Liver (tissue), 9 donors: ENCODE results near the gene HSPA12A. TPM values are rescaled to one million over a fixed set of nuclear protein-coding genes. Genes with fewer than 3 reads are reported as not detected.

Experiments used
- DNase-seq: peaks from one replicate; pipeline ENCODE4 v3.0.0-alpha.2; 2017; ENCODE audit warnings: low spot score
- H3K27ac ChIP-seq, 2 donors: one replicate each; pipeline ENCODE4 v1.7.0; 2013; ENCODE audit warnings: inconsistent platforms in 2 of 2, low read length in 2 of 2, control low read depth in 1 of 2, low read depth in 1 of 2, mild to moderate bottlenecking in 1 of 2
- H3K27me3 ChIP-seq, 4 donors: one replicate each; pipeline versions ENCODE4 v1.6.1 to v1.7.0; 2013; ENCODE audit warnings: low read length in 3 of 4, inconsistent platforms in 1 of 4, mild to moderate bottlenecking in 1 of 4, moderate library complexity in 1 of 4; ENCODE audit not compliant: control insufficient read depth in 4 of 4, insufficient read depth in 4 of 4
- H3K36me3 ChIP-seq, 4 donors: one replicate each; pipeline versions ENCODE4 v1.6.1 to v1.7.0; 2013; ENCODE audit warnings: low read length in 3 of 4, mild to moderate bottlenecking in 3 of 4, low read depth in 1 of 4, moderate library complexity in 1 of 4; ENCODE audit not compliant: control insufficient read depth in 4 of 4, insufficient read depth in 3 of 4
- H3K4me1 ChIP-seq, 4 donors: one replicate each; pipeline versions ENCODE4 v1.6.1 to v1.7.0; 2013; ENCODE audit warnings: low read length in 3 of 4, mild to moderate bottlenecking in 3 of 4, moderate library complexity in 1 of 4; ENCODE audit not compliant: control insufficient read depth in 4 of 4, insufficient read depth in 4 of 4
- H3K4me3 ChIP-seq, 3 donors: one replicate each; pipeline versions ENCODE4 v1.6.1 to v1.7.0; 2013; ENCODE audit warnings: low read length in 3 of 3, control low read depth in 1 of 3, low read depth in 1 of 3, mild to moderate bottlenecking in 1 of 3
- H3K9ac ChIP-seq, 2 donors: one replicate each; pipeline ENCODE4 v1.7.0; 2013; ENCODE audit warnings: low read length in 2 of 2, mild to moderate bottlenecking in 2 of 2, moderate library complexity in 2 of 2, control low read depth in 1 of 2, low read depth in 1 of 2
- H3K9me3 ChIP-seq, 4 donors: one replicate each; pipeline versions ENCODE4 v1.6.1 to v1.7.0; 2013; ENCODE audit warnings: low read length in 3 of 4; ENCODE audit not compliant: control insufficient read depth in 4 of 4
- EGR1 ChIP-seq, 2 donors: IDR thresholded peaks; 2 replicates each; pipeline ENCODE4 v1.6.1; 2016 to 2018; ENCODE audit warnings: antibody characterized with exemption in 2 of 2, low read depth in 2 of 2
- FOXA2 ChIP-seq: IDR thresholded peaks from 2 replicates; pipeline ENCODE4 v1.6.1; 2016; ENCODE audit warnings: antibody characterized with exemption
- GABPA ChIP-seq, 2 donors: IDR thresholded peaks in 1 of 2; conservative IDR thresholded peaks in 1 of 2; 2 replicates each; pipeline ENCODE4 v1.6.1; 2016; ENCODE audit warnings: antibody characterized with exemption in 2 of 2, mild to moderate bottlenecking in 1 of 2, moderate library complexity in 1 of 2
- HNF4A ChIP-seq, 2 donors: conservative IDR thresholded peaks; 2 replicates each; pipeline ENCODE4 v1.6.1; 2016; ENCODE audit warnings: antibody characterized with exemption in 2 of 2, mild to moderate bottlenecking in 2 of 2
- HNF4G ChIP-seq: IDR thresholded peaks from 2 replicates; pipeline ENCODE4 v1.6.1; 2016; ENCODE audit warnings: antibody characterized with exemption
- JUND ChIP-seq, 2 donors: IDR thresholded peaks; 2 replicates each; pipeline ENCODE4 v1.6.1; 2016; ENCODE audit warnings: antibody characterized with exemption in 2 of 2
- NR2F2 ChIP-seq: IDR thresholded peaks from 2 replicates; pipeline ENCODE4 v1.6.1; 2016; ENCODE audit warnings: antibody characterized with exemption
- RAD21 ChIP-seq, 2 donors: IDR thresholded peaks; 2 replicates each; pipeline ENCODE4 v1.6.1; 2016; ENCODE audit warnings: antibody characterized with exemption in 2 of 2, mild to moderate bottlenecking in 2 of 2
- RXRA ChIP-seq, 2 donors: IDR thresholded peaks; 2 replicates each; pipeline ENCODE4 v1.6.1; 2017 to 2018; ENCODE audit warnings: antibody characterized with exemption in 2 of 2, mild to moderate bottlenecking in 1 of 2
- TAF1 ChIP-seq: conservative IDR thresholded peaks from 2 replicates; pipeline ENCODE4 v1.6.1; 2016; ENCODE audit warnings: antibody characterized with exemption, mild to moderate bottlenecking
- YY1 ChIP-seq: IDR thresholded peaks from 2 replicates; pipeline ENCODE4 v1.6.1; 2016; ENCODE audit warnings: antibody characterized with exemption, mild to moderate bottlenecking
- WGBS: extraction: QIAGEN DNeasy Blood & Tissue Kit; methylation state at CpG from one replicate; pipeline ENCODE4 v1.1.7; 2013; 5-methylcytosine and 5-hydroxymethylcytosine counted together
- polyA plus RNA-seq, 2 donors: library from polyadenylated mRNA; stranded (reverse) in 1 of 2; unstranded in 1 of 2; fragments of 200-250 nt in 1 of 2; fragments of >200 nt in 1 of 2; fragmentation: Nextera tagmentation in 1 of 2; extraction: Ambion mirVana in 1 of 2; gene quantifications; one replicate each; pipeline versions ENCODE4 v1.2.1 to v1.2.3, GENCODE V29; 2013 to 2015
- total RNA-seq, 2 donors: library from RNA; depleted of rRNA; stranded (reverse); fragments of >200 nt; gene quantifications; one replicate each; pipeline ENCODE4 v1.2.3, GENCODE V29; 2014
- TF ChIP-seq, protein P1 (sequence below): IDR thresholded peaks from 2 replicates; pipeline ENCODE4 v1.6.1; 2016; ENCODE audit warnings: antibody characterized with exemption
- TF ChIP-seq, protein P2 (sequence below): fragments of 150-350 bp; IDR thresholded peaks from 2 replicates; pipeline ENCODE4 v1.5.1; 2017; ENCODE audit warnings: improper control_type of control experiment, low read depth, low read length; ENCODE audit not compliant: missing input control
- TF ChIP-seq, protein P3 (sequence below): IDR thresholded peaks from 2 replicates; pipeline ENCODE4 v1.6.1; 2016; ENCODE audit warnings: antibody characterized with exemption
- TF ChIP-seq, protein P4 (sequence below): IDR thresholded peaks from 2 replicates; pipeline ENCODE4 v1.6.1; 2016; ENCODE audit warnings: antibody characterized with exemption, mild to moderate bottlenecking
- TF ChIP-seq, protein P5 (sequence below): IDR thresholded peaks from 2 replicates; pipeline ENCODE4 v1.6.1; 2016; ENCODE audit warnings: antibody characterized with exemption
- donor health status: healthy.
- donor health status: healthy.
- donor health status: healthy.
- donor health status: healthy.
- donor health status: healthy.

The HSPA12A gene
- total and polyA plus RNA-seq, 4 donors = 1.3 to 4.5 (median 1.6) TPM

DNA sequence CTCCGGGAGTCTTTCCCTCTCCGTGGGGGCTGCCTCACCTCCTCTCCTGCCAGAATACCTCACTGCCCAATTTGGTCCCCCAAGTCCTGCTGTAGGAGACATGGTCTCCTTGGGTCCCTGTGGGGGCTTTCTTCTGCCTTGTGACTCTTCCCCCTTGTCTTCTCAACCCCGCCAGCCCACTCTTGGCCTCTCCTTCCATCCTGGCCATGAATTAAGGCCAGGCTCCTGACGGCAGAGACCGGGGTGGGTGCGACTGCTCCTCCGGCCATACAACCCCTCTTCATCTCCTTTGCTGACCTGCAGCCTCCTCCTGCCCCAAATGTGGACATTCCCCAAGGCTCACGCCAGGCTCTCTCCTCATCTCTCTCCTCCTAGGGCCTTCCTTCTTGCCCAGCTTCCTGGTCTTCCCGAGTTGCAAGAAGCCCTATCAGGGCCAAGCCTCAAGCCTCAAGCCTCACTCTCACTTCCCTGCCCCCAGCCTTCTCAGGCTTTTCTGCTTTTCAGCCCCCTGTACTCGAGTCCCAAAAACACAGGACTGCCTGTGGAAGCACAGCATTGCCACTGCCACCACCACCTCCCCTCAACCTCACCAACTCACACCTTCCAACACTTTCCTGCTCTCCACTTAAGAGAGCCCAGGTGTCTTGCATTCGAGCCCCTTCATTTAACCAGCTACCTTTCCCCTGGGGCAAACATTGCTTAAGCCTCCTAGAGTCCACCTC lies 120.3 kb downstream of the HSPA12A start:
- Histone ChIP-seq H3K36me3 (no peaks in the 10 kb centered on the region), H3K27me3 (peaks cover 0 to 9% (median 0%) of the 10 kb centered on the region in 4 donors), H3K9ac (no peak overlapping the region), H3K4me1 (no peaks in the 10 kb centered on the region), H3K9me3 (no peaks in the 10 kb centered on the region), H3K4me3 (no peak overlapping the region), H3K27ac (no peak overlapping the region)
- TF ChIP-seq EGR1 (IDR thresholded peaks at IDR 0.05; ENCODE audit: low read depth in 2 of 2) (no peak), HNF4A (conservative IDR thresholded peaks at IDR 0.05) (no peak), FOXA2 (no peak), RAD21 (IDR thresholded peaks at IDR 0.05) (no peak), NR2F2 (no peak), GABPA (IDR thresholded peaks at IDR 0.05 in 1 of 2, conservative IDR thresholded peaks at IDR 0.05 in 1 of 2) (no peak), RXRA (IDR thresholded peaks at IDR 0.05) (no peak), TAF1 (no peak), HNF4G (no peak), YY1 (no peak), JUND (IDR thresholded peaks at IDR 0.05) (no peak)
- TF ChIP-seq, protein P1, sequence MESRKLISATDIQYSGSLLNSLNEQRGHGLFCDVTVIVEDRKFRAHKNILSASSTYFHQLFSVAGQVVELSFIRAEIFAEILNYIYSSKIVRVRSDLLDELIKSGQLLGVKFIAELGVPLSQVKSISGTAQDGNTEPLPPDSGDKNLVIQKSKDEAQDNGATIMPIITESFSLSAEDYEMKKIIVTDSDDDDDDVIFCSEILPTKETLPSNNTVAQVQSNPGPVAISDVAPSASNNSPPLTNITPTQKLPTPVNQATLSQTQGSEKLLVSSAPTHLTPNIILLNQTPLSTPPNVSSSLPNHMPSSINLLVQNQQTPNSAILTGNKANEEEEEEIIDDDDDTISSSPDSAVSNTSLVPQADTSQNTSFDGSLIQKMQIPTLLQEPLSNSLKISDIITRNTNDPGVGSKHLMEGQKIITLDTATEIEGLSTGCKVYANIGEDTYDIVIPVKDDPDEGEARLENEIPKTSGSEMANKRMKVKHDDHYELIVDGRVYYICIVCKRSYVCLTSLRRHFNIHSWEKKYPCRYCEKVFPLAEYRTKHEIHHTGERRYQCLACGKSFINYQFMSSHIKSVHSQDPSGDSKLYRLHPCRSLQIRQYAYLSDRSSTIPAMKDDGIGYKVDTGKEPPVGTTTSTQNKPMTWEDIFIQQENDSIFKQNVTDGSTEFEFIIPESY = no peak
- TF ChIP-seq, protein P2, sequence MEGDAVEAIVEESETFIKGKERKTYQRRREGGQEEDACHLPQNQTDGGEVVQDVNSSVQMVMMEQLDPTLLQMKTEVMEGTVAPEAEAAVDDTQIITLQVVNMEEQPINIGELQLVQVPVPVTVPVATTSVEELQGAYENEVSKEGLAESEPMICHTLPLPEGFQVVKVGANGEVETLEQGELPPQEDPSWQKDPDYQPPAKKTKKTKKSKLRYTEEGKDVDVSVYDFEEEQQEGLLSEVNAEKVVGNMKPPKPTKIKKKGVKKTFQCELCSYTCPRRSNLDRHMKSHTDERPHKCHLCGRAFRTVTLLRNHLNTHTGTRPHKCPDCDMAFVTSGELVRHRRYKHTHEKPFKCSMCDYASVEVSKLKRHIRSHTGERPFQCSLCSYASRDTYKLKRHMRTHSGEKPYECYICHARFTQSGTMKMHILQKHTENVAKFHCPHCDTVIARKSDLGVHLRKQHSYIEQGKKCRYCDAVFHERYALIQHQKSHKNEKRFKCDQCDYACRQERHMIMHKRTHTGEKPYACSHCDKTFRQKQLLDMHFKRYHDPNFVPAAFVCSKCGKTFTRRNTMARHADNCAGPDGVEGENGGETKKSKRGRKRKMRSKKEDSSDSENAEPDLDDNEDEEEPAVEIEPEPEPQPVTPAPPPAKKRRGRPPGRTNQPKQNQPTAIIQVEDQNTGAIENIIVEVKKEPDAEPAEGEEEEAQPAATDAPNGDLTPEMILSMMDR = no peak
- TF ChIP-seq, protein P3, sequence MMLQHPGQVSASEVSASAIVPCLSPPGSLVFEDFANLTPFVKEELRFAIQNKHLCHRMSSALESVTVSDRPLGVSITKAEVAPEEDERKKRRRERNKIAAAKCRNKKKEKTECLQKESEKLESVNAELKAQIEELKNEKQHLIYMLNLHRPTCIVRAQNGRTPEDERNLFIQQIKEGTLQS = no peak
- TF ChIP-seq, protein P4, sequence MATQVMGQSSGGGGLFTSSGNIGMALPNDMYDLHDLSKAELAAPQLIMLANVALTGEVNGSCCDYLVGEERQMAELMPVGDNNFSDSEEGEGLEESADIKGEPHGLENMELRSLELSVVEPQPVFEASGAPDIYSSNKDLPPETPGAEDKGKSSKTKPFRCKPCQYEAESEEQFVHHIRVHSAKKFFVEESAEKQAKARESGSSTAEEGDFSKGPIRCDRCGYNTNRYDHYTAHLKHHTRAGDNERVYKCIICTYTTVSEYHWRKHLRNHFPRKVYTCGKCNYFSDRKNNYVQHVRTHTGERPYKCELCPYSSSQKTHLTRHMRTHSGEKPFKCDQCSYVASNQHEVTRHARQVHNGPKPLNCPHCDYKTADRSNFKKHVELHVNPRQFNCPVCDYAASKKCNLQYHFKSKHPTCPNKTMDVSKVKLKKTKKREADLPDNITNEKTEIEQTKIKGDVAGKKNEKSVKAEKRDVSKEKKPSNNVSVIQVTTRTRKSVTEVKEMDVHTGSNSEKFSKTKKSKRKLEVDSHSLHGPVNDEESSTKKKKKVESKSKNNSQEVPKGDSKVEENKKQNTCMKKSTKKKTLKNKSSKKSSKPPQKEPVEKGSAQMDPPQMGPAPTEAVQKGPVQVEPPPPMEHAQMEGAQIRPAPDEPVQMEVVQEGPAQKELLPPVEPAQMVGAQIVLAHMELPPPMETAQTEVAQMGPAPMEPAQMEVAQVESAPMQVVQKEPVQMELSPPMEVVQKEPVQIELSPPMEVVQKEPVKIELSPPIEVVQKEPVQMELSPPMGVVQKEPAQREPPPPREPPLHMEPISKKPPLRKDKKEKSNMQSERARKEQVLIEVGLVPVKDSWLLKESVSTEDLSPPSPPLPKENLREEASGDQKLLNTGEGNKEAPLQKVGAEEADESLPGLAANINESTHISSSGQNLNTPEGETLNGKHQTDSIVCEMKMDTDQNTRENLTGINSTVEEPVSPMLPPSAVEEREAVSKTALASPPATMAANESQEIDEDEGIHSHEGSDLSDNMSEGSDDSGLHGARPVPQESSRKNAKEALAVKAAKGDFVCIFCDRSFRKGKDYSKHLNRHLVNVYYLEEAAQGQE = no peak
- WGBS = 89% methylated on average over 11 of the region's 11 CpGs
- DNase-seq = no peak

DNA sequence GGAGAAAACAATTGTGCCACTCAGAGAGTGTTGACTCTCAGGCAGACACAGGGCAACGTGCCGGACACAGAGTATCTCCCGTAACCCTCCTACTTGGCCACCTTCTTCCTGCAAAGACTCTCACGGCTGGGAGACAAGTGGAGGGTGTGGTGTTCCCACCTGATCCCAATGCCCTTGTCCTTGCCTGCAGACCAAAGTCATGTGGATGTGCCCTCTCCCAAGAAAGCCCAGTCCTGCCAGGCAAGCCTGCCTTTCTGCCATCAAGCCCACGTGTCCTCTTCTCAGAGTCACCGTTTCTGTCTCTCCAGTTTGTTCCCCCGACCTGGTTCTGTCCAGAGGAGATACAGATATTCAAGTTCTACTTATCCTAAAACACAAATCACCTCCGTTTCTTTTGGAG lies 120.9 kb downstream of the HSPA12A start:
- Histone ChIP-seq H3K9me3 (no peaks in the 10 kb centered on the region), H3K27me3 (peaks cover 0 to 5% (median 0%) of the 10 kb centered on the region in 4 donors), H3K4me3 (no peak overlapping the region), H3K36me3 (no peaks in the 10 kb centered on the region), H3K9ac (no peak overlapping the region), H3K4me1 (no peaks in the 10 kb centered on the region), H3K27ac (no peak overlapping the region)
- 82% methylated on average over 8 of the region's 8 CpGs for whole genome bisulfite sequencing
- TF ChIP-seq, protein P1 = no peak
- no peak for TF ChIP-seq NR2F2
- TF ChIP-seq, protein P4 = no peak
- no peak for TF ChIP-seq EGR1 (IDR thresholded peaks at IDR 0.05; ENCODE audit: low read depth in 2 of 2)
- TF ChIP-seq, protein P5, sequence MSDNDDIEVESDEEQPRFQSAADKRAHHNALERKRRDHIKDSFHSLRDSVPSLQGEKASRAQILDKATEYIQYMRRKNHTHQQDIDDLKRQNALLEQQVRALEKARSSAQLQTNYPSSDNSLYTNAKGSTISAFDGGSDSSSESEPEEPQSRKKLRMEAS = no peak
- no peak for TF ChIP-seq TAF1
- DNase-seq = no peak
